NCI-H748 treated with DMSO at 0.1 percent for 48 hours (cell line): ENCODE results near the gene PCP4L1.
"Not testable (repeated sequence)": the region's sequence is repeated elsewhere in the genome, so short reads cannot be mapped to it uniquely, and the experiment has no call there.

Experiments
- DNase-seq: peaks from one replicate; lab custom pipeline; 2025; lab: John Stamatoyannopoulos, UW

The PCP4L1 gene

GRCh38 chr1:161258439-161259344 lies at the start of gene PCP4L1:
Gene PCP4L1 (plus strand): TSS chr1:161258745. CDS start chr1:161258975, 230 bp downstream.
- peak; percentile 68 for DNase-seq

- peak; percentile 47 for DNase-seq
Measured at GRCh38 chr1:161209790-161210409, 48.6 kb upstream of the PCP4L1 start.

GRCh38 chr1:161214369-161214768 lies 44.2 kb upstream of the PCP4L1 start:
- no peak for DNase-seq

GRCh38 chr1:161215076-161215475 lies 43.5 kb upstream of the PCP4L1 start, which contains the start of gene FCER1G:
Gene FCER1G (plus strand): TSS chr1:161215295. CDS start chr1:161215322, 27 bp downstream.
- DNase-seq = no peak

GRCh38 chr1:161216945-161217712 lies 41.4 kb upstream of the PCP4L1 start:
- DNase-seq = no peak

- DNase-seq = no peak
Measured at GRCh38 chr1:161217831-161218230, 40.7 kb upstream of the PCP4L1 start.

- DNase-seq = no peak
Measured at GRCh38 chr1:161218301-161219077, 40.1 kb upstream of the PCP4L1 start.

GRCh38 chr1:161219078-161219892 lies 39.3 kb upstream of the PCP4L1 start:
- no peak for DNase-seq

- no peak for DNase-seq
Measured at GRCh38 chr1:161220002-161220401, 38.5 kb upstream of the PCP4L1 start.

- DNase-seq = no peak
Measured at GRCh38 chr1:161222175-161223019, 36.1 kb upstream of the PCP4L1 start.

- DNase-seq = no peak
Measured at GRCh38 chr1:161223805-161224694, 34.5 kb upstream of the PCP4L1 start.

GRCh38 chr1:161224695-161225087 lies 33.9 kb upstream of the PCP4L1 start:
- DNase-seq = not testable (repeated sequence)

GRCh38 chr1:161225178-161225533 lies 33.4 kb upstream of the PCP4L1 start:
- DNase-seq = no peak

GRCh38 chr1:161225534-161226319 lies 32.8 kb upstream of the PCP4L1 start, which contains the start of gene TOMM40L:
Gene TOMM40L (plus strand): TSS chr1:161226060. CDS start chr1:161226490, 430 bp downstream.
- DNase-seq = peak; percentile 74

- no peak for DNase-seq
Measured at GRCh38 chr1:161226320-161226711, 32.2 kb upstream of the PCP4L1 start.

- DNase-seq = no peak
Measured at GRCh38 chr1:161226759-161227158, 31.8 kb upstream of the PCP4L1 start.

GRCh38 chr1:161227196-161227871 lies 31.2 kb upstream of the PCP4L1 start:
- DNase-seq = peak; percentile 72
